ENCODE results near the gene WDR38.

GRCh38 chr9:124880501-124880900 lies 27.2 kb downstream of the WDR38 start:
- TF ChIP-seq POLR2A (IDR thresholded peaks at IDR 0.05; ENCODE audit: low read depth, low read length) (no peak), TAF1 (IDR thresholded peaks at IDR 0.05; ENCODE audit: low read depth, low read length) (no peak), POLR2AphosphoS5 (IDR thresholded peaks at IDR 0.05; ENCODE audit: low read depth, low read length) (no peak), SPI1 (IDR thresholded peaks at IDR 0.05; ENCODE audit: low read depth, low read length) (no peak), POU2F2 (IDR thresholded peaks at IDR 0.05; ENCODE audit: low read depth, low read length) (no peak)

Measured in GM12891 (cell line).